ENCODE data around the gene UBE2Q2. TPM values are rescaled to one million over a fixed set of nuclear protein-coding genes. Genes with fewer than 3 reads are reported as not detected.
"Not testable (repeated sequence)": the region's sequence is repeated elsewhere in the genome, so short reads cannot be mapped to it uniquely, and the experiment has no call there.

The UBE2Q2 gene
- total RNA-seq, 1 donor from 2014 or later: 31.2 TPM

DNA sequence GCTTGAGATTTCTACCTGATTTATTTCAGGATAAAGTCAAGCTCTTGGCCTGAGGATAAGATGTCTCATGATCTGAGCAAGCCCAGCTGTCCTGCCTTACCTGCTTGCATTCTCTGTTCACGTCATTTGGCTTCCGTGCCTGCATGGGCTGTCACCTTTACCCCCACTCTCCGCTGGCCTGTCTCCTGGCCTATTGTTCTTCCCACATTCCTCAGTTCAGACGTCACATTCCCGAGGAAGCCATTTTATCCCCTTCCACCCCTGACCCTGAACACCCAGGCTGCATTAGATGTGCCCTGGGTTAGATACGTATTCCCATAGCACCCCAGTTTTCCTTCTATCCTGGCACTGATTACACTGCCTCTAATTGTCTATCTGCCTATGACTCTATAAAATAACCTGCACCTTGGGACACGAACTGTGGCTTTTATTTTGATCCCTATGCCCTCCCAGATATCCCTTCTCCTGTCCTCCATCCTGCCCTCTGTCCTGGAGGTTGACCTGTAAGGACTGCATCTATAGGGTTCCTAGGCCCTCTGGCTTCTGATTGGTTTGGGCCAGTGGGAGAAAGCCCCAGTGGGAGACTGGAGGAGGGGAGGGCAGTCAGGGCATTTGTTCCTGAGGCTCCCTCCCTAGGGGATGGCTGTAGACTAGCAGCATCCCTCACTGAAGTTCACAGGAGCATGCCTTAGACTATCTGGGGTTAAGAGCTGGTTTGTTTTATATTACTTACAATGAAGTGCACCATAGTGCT lies 19.2 kb upstream of the UBE2Q2 start:
- DNase-seq: no peak

DNA sequence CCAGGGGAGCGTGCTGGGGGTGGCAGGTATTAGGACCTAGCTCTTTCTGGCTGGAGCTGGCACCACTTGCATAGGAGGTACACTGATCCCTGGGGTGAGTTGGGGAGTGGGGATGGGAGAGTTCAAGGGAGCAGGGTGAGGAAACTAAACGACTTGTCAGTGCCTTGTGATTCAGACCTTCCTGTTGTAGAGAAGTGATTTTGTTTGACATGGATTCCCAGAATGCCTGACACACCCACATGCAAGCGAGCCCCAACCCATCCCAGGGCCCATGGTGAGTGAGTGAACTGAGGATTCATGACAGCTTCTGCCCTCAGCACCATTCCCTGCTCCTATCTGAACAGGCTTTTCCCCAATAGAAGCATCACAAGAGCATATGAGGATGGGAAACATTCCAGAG lies 15.6 kb upstream of the UBE2Q2 start:
- DNase-seq: no peak

DNA sequence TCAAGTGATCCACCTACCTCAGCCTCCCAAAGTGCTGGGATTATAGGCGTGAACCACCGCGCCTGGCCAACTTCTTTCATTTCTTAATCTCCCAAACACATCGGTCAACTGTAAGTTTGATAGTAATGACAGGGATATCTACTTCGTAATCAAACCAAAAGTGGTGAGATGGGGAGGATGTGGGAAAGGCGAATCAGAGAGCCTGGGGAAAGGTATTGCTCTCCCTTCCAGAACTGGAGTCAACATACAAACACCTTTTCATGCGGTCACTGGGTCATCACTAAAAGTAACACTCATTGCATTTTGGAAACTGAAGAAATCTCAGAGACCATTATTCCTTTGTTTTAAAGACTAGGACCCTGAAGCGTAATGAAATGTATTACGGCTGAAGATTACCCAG lies 14.8 kb upstream of the UBE2Q2 start:
- DNase-seq: no peak

DNA sequence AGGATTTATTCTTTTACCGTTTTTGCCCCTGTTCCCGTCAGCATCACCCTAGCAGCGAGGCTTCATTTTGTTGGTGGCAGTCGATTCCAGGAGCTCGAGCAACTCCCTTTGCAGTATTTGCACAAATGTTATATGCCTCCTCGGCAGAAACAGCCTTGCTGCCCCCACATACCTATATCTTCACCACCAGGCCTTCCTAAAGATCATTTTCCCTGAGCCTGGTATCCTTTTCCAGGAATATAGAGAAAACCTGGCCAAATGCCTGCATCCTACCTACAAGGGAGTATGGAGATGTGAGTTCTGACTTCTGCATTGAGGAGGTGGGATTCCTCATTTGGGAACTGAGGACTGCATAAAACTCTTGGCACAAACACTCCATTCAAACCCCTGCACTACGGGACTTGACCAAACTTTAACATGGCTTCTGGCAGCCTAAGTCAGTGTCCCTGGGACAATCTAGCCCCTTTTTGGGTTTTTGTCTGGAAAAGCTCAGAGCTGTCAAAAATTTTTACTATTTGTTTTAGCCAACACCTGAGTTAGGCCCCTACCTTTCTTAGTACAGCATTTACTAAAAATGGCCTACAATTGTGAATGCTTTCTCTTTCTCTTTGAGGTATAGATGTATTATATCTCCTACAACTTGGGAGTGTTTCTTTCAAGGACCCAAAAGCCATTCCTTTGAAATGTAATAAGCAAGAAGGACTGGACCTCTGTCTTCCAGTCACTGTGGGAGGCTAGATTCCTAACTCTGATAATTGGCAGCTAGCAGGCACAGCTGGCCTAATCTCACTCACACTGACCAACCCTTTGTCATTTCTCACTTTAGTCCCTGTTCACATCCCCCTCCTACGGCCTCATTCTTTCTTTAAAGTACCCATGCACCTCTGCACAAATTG lies 12.1 kb upstream of the UBE2Q2 start:
- DNase-seq: no peak

GRCh38 chr15:75831806-75832102 lies 11.5 kb upstream of the UBE2Q2 start:
- DNase-seq: no peak

GRCh38 chr15:75832114-75832513 lies 11.1 kb upstream of the UBE2Q2 start:
- DNase-seq: no peak

- DNase-seq: no peak
These were observed 9.2 kb upstream of the UBE2Q2 start for GRCh38 chr15:75834021-75834420.

DNA sequence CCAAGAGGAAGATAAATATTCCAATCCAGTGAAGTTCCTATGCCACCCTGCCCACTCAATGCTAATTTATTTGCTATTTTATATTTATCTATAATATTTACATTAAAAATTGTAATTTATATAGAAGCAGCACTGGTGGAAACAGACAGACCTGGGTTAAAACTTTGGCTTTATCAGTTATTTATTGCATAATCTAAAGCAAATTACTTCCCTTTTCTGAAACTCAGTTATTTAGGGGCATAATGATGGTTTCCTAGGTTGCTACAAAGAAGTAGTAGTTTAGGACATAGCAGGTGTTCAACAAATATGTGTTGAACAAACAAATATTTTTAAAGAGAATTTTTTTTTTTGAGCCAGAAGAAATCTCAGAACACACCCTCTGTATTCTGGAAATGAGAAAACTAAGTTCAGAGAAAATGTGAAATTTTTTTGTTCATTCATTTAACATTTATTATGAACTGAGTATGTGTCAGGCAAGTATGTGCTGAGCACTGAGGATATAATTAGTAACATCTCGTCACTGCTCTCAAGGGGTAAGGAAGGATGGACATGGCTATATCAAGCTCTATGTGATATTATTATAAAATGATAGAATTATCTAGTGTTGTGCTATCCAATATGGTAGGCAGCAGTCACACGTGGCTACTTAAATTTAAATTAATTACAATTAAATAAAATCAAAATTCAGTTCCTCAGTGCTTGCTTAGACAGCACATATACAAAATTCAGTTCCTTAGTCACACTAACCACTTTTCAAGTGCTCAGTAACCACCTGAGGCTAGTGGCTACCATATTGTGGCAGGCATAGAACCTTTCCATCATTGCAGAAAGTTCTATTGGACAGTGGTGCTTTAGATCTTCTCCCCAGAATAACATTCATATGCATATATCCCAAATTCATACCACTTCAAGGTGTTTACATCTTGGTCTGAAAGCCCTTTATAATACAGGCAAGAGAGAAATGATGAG lies 7.0 kb upstream of the UBE2Q2 start:
- DNase-seq: no peak

DNA sequence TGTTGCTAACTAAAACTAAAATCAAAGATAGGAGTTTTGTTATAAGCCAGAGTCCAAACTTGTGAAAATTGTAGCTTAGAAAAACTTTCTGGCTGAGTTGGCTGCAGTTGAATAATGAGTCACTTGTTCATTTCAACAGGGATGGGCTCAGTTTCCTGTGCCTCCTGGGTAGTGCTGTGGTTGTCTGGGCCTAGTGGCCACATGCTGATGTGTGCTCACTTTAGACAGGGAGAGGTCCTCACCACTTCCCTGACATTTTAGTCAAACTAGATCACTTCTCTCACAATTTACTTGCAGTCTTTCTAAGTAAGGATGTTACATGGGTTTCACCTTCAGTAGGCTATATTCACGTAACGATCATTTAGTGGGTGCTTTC lies 6.3 kb upstream of the UBE2Q2 start:
- no peak for DNase-seq

GRCh38 chr15:75840659-75841058 lies 2.6 kb upstream of the UBE2Q2 start:
- peak; percentile 54 for DNase-seq

DNA sequence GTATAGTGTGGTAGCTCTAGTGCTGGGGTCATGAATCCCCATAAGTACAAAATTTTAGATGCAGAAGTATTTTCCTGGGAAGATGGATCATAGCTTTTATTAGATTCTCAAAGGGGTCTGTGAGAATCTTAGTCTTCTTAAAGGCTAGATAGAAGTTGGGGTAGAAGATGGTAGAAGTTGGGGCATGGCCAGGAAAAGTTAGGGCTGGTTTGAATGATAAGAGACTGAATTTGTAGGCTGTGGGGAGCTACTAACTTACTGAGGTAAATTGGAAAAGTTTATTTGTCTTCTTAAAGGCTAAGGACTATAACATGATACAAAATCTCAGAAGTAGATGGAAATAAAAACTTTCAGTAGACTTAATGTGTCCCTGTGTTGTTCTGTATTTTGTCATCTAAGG lies 1.6 kb upstream of the UBE2Q2 start:
- no peak for DNase-seq

DNA sequence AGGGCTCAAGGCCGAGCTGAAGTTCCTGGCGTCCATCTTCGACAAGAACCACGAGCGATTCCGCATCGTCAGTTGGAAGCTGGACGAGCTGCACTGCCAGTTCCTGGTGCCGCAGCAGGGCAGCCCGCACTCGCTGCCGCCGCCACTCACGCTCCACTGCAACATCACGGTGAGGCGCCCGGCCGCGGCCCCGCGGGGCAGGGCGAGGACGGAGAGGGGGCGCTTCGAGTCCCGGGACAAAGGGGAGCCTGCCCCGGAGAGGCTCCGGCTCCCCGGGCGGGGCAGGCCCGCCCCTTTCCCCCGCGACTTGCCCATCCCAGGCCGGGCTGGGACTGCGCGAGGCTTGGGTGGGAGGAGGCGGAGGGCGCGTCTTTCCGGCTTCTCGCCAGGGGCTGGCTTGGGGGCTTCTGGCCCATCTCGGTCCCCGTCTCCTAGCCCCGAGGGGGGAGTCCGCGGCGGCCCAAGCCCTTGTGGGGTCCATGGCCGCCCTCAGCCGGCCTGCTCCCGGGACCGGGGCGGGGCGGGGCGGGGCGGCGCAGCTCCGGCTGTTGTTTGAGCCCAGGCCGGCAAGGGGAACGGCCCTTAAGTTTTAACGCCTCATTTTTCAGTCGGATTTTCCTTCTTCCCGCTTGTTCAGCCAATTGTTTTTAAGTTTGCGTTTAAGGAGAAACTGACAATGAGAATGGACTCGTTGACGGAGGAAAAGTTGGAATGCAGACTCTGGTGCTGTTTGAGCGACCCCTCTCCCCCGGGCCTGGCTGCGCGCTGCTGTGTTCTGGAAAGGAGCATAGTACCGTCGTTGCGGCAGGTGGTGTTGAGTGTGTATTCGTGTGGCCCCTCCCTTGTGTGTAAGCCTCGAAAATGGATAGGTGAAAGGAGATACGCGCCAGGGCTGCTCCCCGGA lies 683 bp downstream of the UBE2Q2 start:
- DNase-seq: peak; percentile 63

DNA sequence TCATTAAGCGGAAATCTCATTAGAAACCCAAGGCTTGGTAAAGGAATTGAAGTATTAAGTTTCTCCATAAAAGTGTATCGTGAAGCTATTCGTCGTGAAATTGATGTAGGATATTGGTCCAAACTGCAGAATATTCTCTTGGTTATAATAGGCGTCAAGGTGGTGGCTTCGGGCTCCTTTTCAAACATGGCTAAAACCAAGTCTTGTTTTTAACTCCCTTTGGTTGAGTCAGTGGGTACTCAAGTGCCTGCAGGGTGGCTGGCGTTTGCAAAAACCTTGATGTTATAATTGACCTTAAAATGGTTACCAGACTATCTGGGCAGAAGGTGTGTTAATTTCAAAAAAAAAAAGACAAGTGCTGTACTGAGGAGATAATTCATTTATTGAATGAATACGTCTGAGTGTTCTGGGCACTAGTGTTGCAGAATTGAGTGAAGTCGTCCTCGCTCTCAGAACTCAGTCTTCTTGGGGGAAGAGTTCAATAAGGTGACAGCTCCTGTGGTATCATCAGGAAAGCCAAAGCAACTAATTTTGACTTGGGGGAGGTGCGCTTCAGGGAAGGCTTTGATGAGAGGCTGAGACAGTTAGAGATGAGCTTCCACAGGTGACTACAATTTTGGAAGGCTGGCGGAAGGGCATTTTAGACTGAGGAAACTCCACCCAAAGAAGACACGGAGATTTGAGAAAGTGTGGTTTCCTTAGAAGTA lies 1.5 kb downstream of the UBE2Q2 start:
- DNase-seq: no peak

- DNase-seq: no peak
These were observed 5.9 kb downstream of the UBE2Q2 start for GRCh38 chr15:75849167-75849566.

DNA sequence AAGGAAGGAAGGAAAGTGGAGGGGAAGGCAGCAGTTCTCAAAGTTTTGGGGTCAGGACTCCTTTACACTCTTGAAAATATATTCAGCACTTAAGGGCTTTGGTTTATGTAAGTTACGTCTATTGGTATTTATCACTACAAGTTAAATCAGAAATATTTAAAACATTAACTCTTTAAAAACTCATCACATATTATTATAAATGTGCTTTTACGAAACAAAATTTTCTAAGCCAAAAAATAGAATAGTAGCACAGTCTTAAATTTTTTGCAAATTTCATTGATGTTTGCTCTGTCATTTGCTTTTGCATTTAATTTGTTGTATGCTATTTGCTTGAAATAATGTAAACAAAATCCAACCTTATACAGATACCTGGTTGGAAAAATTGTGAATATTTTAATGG lies 7.5 kb downstream of the UBE2Q2 start:
- DNase-seq: no peak

DNA sequence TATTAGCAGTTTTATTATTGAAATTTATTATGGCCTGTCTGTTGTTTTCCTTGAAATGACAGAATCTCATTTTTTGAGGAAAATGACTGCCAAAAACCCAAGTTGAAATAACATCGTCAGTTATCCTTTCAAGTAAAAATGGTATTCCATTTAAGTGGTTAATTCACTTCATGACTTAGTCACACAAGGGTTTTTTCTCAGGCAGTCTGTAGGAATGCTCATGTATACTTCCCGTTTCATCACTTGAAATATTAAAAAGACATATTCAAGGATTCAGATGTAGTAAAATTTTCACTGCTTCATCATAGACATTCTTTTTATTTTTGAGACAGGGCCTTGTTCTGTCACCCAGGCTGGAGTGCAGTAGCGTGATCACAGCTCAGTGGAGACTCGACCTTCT lies 8.3 kb downstream of the UBE2Q2 start:
- not testable (repeated sequence) for DNase-seq

DNA sequence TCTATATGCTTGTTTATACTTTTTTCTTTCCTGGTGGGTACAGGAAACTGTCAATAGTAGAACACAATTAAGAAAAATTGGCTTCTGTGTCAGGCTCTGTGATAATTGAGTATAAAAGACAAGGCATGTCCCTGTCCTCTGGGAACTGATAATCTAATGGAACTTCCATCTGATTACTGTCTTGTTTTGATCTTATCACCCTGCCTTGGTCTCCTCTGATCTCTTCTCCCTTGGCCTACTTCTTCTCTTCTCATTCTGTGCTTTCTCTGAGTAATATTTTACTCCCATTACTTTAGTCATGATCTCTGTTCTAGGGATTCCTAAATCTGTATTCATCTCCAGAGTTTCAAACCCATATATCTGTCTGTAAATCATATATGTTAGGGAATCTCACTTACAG lies 14.6 kb downstream of the UBE2Q2 start:
- no peak for DNase-seq

DNA sequence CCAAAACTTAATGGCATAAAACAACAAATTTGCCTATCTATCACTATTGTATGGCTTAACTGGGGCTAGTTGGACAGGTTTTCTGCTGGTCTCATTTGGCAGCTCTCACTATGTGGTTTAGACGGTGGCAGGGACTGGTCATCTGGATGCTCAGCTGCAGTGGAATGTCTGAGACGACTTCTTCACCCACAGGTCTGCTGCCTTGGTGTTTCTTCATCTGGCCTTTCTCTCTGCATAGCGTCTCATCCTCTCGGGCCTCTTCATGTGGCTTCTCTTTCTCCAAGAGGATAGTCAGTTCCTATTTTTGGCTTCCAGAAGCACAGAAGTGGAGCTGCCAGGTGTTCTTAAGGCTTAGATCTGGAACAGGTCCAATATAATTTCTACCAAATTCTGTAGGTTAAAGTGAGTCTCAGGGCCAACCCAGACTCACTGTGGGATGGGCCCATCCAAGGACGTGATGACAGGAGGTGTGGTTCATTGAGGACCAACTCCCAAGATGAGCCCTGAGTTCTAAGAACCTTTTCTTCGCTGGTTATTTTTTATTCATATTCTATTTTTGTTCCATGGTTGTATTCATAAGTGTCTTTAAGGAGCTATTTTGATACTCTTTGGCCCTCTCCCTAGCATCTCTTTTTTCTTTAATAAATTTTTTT lies 18.6 kb downstream of the UBE2Q2 start:
- no peak for DNase-seq

DNA sequence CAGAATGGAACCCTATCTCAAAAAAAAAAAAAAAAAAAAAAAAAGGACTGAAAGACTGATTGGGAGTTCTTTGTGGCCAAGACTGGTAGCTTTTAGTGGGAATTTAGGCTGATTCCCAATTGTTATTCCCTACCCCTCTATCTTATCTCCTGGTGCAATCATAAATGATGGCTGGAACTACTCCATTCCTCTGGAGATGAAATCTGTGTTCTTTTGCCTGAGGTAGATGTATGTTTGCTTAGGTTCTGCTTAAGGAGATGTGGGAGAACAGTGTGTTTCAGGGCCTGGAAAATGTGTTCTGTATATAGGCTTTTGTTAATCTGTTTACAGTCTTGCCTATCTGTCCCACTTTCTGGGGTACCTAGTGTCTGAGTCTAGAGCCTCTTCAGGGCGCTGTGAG lies 19.5 kb downstream of the UBE2Q2 start:
- DNase-seq: no peak

Measured in skin of body (tissue), 2 donors.